HG02798 (cell line): ENCODE data around the gene SASS6.

ENCODE experiments used
- ATAC-seq: cut with Tn5 transposase; IDR thresholded peaks from one replicate; pipeline ENCODE4 v1.9.1; 2021; ENCODE audit warnings: mild to moderate bottlenecking; ENCODE audit not compliant: unreplicated experiment, poor library complexity

SASS6 gene, protein sequence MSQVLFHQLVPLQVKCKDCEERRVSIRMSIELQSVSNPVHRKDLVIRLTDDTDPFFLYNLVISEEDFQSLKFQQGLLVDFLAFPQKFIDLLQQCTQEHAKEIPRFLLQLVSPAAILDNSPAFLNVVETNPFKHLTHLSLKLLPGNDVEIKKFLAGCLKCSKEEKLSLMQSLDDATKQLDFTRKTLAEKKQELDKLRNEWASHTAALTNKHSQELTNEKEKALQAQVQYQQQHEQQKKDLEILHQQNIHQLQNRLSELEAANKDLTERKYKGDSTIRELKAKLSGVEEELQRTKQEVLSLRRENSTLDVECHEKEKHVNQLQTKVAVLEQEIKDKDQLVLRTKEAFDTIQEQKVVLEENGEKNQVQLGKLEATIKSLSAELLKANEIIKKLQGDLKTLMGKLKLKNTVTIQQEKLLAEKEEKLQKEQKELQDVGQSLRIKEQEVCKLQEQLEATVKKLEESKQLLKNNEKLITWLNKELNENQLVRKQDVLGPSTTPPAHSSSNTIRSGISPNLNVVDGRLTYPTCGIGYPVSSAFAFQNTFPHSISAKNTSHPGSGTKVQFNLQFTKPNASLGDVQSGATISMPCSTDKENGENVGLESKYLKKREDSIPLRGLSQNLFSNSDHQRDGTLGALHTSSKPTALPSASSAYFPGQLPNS

DNA sequence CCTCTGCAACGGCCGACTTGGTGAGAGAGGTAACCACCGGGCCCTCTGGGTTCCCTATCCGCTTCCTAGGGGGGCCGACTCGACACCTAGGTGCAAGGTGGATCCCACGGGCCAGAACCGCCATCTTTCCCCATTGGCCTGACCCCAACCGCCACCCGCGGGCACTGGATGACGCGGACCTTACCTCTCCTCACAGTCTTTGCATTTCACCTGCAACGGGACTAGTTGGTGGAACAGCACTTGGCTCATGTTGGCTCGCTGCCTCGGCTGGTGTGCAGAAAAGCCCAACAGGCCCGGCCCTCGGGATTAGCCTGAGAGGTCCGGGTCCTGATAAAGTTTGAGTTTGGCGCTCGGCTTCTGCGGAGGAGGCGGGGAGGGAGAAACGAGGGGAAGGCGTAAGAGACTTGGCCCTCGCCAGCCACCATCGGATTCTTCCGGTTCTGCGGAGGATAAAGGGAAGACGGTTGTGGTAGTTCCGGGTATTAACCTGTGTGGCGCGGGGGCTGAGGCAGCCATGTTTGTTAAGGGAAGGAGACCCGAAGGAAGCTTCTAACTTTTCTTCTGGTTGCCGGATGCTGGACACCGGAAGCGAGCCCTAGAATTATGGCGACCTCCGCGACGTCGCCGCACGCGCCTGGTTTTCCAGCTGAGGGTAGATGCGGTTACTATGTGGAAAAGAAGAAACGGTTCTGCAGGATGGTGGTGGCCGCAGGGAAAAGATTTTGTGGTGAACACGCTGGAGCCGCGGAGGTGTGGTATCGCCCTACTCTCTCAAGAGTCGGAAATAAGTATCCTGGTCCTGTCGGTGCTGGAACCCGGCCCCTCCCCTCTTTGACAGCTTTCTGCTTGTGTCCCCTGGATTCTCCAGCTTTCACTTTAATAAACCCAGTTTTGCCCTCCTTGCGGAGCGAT lies at the start of gene SASS6, which contains the start of gene TRMT13:
TSS of gene SASS6 (minus strand) at position 365 of the 912 bp plus-strand sequence. CDS start at position 249, 116 bp downstream.
TSS of gene TRMT13 (plus strand) at position 598 of the 912 bp plus-strand sequence. CDS start at position 604, 6 bp downstream.
- peak; percentile 93 for ATAC-seq

GRCh38 chr1:100178091-100178490 lies 45.4 kb upstream of the SASS6 start, which contains the start of gene LRRC39:
LRRC39 (minus strand) TSS chr1:100178256; CDS start chr1:100168516, 9,740 bp downstream.
- no peak for ATAC-seq

DNA sequence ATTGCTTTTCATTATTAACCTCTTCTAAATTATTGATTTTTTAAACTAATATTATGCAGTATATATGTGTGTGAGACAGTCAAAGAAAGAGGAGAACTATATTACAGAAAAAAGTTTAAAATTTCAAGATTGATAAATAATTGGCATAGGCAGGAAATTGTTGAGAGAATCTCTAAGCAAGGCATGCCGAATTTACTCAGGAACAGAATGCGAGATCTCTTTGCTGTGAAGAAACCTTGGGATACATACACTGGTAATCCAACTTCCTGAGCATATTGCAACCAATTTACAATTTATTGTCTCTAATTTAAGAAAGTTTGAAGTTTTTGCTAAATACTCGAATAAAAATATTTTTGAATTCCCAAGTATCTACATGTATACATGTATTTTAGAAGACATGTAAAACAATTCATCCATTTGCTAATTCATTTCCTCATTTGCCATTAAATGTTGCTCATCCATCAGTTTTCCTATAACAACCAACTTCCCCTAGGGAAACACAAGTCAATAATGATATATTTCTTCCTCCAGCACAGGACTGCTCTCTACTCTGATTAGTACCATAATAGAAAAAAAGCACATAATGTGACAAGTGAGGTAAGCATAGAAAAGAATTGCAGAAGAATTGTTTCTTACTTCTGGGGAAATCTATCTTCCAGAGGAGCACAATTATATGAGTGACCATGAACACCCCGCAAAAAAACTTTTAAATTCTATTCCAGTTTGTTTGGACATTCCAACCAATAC lies 44.7 kb upstream of the SASS6 start:
- no peak for ATAC-seq

DNA sequence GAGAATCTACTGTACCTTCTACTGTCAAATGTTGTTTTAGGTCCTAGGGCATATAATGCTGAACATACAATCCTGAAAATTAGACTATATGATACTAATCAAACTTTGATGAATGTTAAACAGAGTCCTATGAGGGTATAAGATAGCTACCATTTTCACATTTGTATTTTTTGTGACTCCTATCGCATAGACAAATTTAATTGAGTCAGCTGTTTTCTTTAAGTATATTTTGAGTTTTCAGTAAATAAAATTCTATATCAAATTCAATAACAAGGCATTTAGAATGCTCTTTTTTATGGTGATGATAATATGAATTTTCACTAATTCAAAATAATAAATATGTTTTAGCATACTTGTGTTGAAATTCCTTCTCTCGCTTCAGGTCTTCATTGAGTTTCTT lies 35.3 kb upstream of the SASS6 start:
- no peak for ATAC-seq

- no peak for ATAC-seq
Measured at GRCh38 chr1:100164702-100165101, 32.0 kb upstream of the SASS6 start.

DNA sequence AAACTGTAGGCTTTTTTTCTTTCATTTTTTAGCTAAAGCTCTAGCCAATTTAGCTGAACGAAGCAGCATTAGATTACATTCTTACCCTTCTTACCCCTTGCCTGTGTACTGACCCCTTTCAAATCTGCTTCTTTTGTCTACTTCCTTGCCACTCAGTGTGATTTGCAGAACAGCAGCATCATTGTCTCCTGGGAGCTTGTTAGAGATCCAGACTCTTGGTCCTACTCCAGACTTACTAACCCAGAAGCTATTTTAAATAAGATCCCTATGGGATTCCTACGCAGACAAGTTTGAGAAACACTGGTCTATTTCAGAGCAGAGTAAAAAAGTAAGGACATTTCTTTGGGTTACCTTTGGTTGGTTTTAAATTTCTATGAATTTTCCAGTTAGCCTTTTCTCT lies 31.5 kb upstream of the SASS6 start:
- no peak for ATAC-seq

DNA sequence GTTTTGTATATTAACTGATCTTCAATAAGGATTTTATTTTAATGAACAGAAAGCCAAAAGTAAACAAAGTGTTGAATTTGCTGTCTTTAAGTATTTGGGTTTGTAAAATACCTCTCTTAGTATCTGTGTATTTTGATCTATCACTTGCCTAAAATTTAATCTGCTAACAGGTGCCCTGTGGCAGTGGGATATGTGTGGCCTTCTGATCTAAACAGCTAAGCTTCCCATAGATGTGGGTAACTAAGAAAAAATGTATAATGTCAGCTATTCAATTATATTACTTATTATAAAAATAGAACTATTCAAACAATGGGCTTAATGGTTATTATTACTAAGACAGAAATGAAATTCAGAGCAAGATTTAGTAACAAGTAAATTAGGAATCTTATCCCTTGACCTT lies 30.2 kb upstream of the SASS6 start:
- ATAC-seq = no peak

- ATAC-seq = peak; percentile 66
Measured at GRCh38 chr1:100152271-100152670, 19.5 kb upstream of the SASS6 start.

GRCh38 chr1:100151679-100152078 lies 18.9 kb upstream of the SASS6 start:
- ATAC-seq = no peak

GRCh38 chr1:100147875-100148274 lies 15.1 kb upstream of the SASS6 start:
- no peak for ATAC-seq

DNA sequence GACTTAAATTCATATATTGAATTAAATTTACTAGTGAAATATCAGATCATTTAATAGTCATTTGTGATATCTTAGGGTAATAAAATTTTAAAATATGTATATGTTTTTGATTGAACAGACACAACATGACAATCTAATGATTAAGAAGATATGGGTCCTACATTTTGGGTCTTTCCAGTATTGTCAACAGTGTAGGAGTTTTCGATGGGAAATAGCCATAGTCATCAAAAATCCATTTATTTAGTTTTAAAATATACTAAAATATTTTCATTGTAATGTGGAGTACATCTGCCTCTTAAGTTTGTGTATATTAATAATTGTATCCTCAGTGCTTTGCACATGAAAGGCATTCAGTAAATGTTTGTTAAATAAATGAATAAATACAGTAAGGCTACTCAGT lies 14.2 kb upstream of the SASS6 start:
- ATAC-seq = no peak

DNA sequence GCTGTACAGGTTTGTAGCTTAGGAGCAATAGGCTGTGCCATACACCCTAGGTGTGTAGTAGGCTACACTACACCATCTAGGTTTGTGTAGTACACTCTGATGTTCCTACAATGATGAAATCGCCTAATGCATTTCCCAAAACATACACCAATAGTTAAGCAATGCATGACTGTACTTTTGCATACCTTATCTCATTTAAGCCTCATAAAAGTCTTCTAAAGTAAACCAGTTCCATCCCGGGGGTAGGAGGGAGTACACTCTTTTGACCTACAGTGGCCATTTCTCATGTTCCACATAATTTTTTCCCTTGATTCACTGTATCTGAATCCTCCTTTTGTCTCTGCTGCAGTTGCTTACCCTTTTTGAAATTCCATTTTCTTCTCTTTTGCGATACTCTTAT lies 12.4 kb upstream of the SASS6 start:
- ATAC-seq = no peak

GRCh38 chr1:100142343-100142742 lies 9.6 kb upstream of the SASS6 start:
- no peak for ATAC-seq

DNA sequence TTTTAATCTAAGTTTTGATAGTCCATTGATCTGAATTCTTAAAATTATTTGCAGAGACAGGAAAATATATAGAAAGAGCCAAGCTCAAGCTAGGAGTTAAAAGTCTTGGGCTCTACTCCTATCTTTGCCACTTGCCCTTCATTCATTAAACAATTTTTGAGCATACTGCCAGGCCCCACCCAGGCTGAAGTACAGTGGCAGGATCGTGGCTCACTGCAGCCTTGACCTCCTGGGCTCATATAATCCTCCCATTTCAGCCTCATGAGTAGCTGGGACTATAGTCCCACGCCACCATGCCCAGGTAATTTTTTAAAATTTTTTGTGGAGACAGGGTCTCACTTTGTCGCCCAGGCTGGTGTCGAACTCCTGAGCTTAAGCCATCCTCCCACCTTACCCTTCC lies 8.5 kb upstream of the SASS6 start:
- ATAC-seq = no peak

- ATAC-seq = no peak
Measured at GRCh38 chr1:100137602-100138001, 4.9 kb upstream of the SASS6 start.

GRCh38 chr1:100134872-100135271 lies 2.1 kb upstream of the SASS6 start:
- ATAC-seq = no peak

DNA sequence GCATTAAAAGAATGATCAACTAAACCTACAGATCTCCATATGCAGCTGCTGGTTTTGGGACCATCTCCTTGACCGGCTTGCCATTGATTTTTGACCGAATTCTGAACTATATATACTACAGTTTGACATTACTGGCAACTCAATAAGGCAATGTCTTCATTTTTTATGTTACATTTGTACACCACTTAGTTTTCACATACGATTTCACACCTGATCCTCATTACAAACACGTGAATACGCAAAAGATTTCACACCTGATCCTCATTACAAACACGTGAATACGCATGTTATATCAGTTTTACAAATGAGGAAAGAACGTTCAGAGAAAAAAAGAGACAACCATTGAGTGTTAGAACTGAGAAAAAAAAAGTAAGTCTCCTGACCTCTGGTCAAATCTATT lies 1.1 kb downstream of the SASS6 start:
- ATAC-seq = no peak

DNA sequence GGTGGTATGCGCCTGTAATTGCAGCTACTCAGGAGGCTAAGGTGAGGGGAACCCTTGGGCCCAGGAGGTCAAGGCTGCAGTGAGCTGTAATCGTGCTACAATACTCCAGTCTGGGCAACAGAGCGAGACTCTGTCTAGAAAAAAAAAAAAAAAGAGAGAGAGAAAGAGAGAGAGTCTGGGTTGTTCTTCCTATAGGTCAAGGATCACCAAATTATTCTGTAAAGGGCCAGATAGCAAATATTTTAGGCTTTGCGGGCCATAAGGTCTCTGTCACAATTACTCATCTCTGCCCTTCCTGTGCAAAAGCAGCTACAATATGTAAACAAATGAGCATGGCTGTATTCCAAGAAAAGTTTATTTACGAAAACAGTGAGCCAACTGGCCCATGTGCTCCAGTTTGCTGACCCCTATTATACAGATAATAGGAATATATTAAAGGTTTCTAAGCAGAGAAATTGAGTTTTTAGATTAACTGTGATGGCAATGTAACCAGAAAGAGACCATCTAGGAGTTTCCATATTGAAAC lies 2.1 kb downstream of the SASS6 start:
- ATAC-seq = no peak

- no peak for ATAC-seq
Measured at GRCh38 chr1:100127226-100127625, 5.5 kb downstream of the SASS6 start.

- ATAC-seq = no peak
Measured at GRCh38 chr1:100122177-100122576, 10.6 kb downstream of the SASS6 start.
